CD4-positive, alpha-beta T cell treated with Interleukin-10 for 1 hour (primary cell): ENCODE data around the gene GNB1L.
"Not testable (repeated sequence)": the region's sequence is repeated elsewhere in the genome, so short reads cannot be mapped to it uniquely, and the experiment has no call there.

ENCODE experiments used
- DNase-seq: peaks from one replicate; pipeline ENCODE4 v3.0.0-alpha.2; 2020

Gene GNB1L

DNA sequence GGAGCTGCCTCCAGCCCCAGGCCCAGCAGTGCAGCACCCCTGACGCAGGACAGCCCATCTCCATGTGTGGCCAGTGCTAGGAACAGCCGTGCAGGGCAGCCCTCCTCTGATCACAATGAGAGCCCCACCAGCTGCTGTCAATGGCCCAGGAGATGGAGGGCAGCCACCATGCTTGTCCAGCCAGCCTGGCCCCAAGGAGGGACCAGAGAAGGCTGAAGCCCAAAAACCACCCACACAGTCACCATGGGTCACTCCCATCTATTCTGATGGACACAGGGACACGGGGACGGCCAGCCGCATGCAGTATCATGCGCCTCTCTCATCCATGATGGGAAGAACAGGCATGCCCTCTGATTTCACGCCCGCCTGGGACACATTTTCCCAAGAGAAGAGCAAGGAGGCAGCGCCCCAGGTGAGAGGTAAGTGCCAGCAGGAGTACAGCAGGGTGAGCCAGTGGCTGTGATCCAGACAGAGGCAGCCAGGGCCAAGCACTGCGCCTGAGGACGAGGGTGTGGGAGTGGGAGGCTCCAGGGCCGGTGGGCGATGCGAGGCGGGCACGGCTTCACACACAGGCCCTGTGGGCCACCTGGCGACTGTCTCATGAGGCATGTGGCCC lies 33.6 kb upstream of the GNB1L start:
- DNase-seq: no peak

- DNase-seq: no peak
Observed at GRCh38 chr22:19887256-19887985, 32.7 kb upstream of the GNB1L start.

- DNase-seq: peak; percentile 50
Observed at GRCh38 chr22:19886605-19887255, 32.1 kb upstream of the GNB1L start.

GRCh38 chr22:19885841-19886592 lies 31.3 kb upstream of the GNB1L start:
- no peak for DNase-seq

DNA sequence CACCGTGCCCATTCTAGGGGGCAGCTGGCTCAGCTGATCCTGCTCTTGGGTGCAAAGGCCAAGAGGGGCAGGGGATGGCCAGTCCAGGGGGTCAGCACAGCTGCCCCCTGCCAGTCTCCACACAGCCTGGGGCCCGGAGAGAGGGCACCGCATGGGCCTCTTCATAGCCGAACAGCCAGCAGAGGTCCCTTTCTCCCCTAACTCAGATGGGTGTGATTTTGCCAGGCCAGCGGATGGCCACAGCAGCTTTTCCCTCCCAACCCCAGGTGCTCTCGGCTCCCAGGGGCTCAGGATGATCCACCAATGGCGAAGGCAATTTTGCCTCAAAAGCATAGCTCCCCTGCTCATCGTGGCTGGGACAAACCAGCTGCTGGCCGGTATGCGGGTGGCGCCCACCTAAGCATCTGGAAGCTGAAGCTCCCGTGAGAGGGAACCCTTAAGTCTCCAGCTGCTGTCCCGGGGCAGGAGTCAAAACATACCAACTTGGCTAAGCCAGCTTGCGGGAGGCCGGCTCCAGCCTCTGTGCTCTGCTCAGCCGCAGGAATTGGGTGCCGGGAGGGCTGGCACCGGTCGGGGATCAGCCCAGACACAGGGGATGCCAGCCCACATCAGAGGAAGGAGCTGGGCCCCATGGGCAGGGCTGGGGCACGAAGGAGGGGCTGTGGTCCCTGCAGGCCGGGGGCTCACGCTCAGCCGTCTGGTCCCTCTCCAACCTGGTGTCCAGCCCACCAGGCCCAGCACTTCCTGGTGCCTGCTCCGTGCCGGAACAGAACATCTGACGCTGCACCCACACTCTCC lies 30.5 kb upstream of the GNB1L start:
- DNase-seq: no peak

DNA sequence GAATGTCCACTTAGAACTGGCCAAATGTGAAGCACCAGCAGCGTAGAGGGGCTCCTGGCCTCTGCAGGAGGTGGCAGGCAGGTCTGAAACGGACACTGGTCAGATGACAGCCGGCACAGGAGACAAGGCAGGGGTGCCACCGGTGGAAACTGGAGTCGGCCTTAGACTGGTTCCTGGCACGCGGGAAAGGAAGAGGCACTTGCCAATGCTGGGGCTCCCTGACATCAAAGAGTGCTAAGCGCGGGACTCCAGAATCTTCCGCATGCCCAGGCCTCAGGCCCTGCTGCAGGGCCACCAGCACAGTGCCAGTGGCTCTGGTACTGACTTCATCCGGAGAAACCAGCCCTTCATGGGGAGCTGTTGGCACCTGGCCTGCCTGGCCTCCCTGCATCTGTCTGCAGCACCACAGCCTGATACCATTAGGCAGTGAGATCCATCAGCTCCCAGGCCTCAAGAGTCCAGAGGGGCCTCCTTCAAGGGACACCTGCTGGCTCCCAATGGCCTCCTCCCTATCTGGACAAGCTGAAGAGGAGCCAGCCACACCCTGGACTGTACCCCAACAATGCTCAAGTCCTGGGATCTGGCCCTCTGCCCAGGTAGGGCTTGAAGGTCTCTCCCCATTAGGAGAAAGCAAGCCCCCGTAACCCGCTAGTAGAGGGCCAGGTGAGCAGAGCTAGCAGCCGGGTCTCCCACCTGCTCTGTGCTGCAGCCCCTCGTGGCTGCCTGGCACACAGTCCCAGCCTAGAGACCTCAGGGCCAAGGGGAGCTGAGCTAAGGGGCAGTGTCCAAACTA lies 29.7 kb upstream of the GNB1L start:
- DNase-seq: no peak

DNA sequence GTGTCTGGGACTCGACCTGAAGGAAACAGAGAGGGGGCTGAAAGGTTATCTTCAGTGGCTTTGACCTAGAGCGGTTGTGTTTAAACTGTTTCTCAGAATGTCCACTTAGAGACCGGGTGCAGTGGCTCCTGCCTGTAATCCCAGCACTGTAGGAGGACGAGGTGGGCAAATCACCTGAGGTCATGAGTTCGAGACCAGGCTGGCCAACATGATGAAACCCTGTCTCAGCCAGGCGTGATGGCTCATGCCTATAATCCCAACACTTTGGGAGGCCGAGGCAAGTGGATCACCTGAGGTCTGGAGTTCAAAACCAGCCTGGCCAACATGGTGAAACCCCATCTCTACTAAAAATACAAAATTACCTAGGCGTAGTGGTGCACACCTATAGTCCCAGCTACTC lies 28.8 kb upstream of the GNB1L start:
- DNase-seq: not testable (repeated sequence)

DNA sequence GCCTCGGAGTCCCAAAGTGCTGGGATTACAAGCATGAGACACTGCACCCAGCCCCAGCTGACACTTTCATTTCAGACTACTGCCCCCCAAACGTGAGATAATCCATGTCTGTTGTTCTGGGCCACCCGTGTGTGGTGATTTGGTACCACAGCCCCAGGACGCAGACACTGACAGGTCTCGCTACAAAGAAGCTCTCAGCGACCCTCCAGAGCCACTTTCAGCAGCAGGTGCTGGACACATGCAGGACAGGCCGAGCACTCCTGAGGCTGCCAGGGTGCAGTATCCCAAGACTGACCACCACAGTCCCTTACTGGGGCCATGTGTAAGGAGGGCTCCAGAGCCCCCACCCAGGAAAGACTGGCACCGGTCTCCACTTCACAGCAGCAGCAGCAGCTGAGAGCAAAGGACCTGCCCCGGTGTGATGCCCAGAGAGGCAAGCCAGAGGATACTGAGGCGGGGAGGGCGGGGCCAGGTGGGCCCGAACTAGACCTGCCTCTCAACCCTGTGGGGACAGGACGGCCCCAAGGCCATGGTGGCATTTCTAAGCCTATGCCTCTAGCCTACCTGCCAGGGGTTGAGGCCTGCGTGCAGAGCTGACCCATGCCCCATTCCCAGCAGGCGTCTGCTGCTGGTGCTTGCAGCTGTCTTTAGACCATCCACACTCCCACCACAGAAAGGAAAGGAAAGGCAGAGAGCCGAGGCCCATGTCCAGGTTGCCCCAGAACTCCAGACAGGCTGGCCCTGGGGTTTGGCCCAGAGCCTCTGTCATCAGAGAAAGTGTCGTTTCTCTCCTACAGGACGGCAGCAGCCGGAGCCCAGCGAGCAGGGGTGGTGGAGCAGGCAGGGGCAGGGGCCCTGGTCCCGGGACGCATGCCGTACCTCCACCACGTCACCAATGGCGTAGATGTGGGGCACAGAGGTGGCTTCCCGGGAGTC lies 28.0 kb upstream of the GNB1L start:
- DNase-seq: no peak

GRCh38 chr22:19880786-19881569 lies 26.3 kb upstream of the GNB1L start:
- DNase-seq: no peak

- no peak for DNase-seq
Observed at GRCh38 chr22:19879992-19880785, 25.5 kb upstream of the GNB1L start.

DNA sequence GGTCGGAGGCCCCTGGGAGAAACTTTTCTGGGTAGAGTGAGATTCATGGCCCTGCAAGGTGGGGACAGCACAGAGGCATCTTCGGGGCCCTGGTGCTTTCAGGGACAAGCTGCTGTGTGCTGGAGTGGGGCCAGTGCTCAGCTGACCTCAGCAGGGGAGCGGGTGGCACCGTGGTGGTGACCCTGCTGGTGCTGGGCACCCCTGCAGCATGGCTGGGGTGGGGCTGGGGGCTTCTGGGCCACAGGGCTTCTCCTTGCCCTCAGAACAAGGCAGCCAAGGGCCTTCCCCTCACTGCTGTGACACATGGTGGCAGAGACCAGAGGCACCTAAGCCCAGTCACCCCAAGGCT lies 24.9 kb upstream of the GNB1L start:
- DNase-seq: no peak

- no peak for DNase-seq
Observed at GRCh38 chr22:19879246-19879570, 24.5 kb upstream of the GNB1L start.

- DNase-seq: no peak
Observed at GRCh38 chr22:19878461-19879245, 24.0 kb upstream of the GNB1L start.

DNA sequence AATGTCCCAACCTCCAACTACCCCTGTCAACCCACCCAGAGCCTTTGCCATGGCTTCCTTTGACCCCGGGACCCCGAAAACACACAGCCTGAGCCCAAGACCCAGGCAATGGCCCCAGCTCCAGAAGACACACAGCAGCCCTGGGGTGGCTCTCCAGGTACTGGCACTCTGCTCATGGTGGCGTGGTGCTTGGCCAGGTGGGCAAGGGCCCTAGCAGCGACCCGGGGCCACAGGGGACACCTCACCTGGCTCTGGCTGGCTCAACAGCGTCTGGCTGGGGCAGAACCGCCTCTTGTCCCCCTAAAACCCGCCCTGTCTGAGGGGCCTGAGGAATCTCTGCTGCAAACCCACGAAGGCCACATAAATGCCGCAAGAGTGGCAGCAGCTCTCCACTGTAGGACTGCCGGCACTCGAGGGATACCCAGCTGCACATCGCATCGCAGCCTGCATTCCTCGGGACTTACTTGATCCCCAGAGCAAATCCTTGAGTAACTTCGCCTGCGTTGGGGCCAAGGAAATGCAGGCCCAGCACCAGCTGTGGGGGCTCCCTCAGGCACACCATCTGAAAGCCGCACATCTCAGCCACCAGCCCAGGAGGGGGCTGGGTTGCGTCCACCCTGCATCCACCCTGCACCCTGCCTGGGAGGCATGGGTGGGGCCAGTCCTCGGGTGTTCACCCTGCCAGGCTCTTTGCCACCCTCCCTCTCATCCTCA lies 23.1 kb upstream of the GNB1L start:
- no peak for DNase-seq

- DNase-seq: no peak
Observed at GRCh38 chr22:19876941-19877625, 22.4 kb upstream of the GNB1L start.

GRCh38 chr22:19876314-19876940 lies 21.8 kb upstream of the GNB1L start:
- no peak for DNase-seq
